ENCODE measurements around the gene NOC4L.
"Not testable (repeated sequence)": the region's sequence is repeated elsewhere in the genome, so short reads cannot be mapped to it uniquely, and the experiment has no call there.

Gene NOC4L

DNA sequence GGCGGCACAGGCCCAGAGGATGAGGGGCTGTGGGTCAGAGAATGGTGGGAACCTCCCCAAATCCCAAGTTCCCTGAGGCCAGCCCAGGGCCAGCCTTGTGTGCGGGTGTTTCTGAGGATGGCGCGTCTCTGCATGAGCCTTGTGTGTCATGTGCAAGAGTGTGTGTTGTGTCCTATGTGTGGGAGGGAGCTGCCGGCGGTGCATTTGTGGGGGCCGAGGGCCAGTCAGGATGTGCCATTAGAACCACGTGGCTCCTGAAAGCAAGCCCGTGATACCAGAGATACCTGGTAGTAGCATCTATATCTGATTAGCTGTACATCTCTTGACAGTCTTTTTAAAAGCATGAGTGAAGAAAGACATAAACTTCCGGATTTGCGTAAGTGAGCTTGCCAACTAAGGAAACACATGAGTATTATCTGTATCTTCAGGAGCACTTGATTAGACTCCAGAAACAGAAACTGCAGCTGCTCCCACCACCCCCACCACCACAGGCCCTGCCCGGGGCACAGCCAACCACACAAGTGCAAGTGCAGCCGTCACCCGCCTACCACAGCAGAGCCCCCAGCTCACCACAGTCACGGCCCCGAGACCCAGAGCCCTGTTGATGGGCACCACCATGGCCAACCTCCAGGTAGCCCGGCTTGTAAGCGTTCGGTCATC lies 19.4 kb upstream of the NOC4L start:
- no peak for DNase-seq

DNA sequence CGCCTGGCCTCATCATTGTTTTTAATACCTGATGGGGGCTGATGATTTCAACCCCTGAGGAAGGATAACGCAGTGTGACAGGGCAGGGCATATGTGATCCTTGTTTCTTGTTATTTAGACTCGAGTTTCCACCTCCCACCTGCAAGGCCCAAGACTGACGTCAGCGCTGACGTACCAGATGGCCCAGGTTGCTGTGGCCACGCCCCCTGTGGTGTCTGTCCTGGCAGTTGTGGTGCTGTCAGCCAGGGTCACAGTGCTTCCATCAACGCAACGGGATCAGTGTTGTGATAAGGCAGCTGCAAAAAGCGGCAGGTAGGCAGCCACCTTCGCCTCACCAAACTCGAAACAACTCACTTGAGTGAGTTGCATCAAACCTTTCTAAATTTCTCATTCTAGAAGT lies 18.5 kb upstream of the NOC4L start:
- no peak for DNase-seq

DNA sequence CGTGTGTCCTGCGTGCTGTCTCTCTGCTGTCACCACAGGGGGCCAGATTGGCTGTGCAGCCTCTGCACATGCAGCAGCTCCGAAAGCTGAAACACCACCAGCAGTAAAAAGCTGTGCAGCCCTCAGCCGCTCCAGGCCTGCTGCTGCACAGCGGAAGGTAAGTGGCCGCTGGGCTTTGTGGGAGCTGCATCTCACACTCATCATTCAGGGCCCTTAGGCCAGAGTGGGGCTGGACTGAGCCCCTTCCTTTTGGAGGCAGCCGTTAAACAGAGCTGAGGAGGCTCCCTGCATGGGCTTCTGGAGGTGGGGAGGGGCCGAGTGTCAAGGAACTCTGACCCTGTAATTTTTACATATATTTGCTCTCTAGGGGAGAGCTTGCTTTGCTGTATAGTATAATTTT lies 17.2 kb upstream of the NOC4L start:
- no peak for DNase-seq

DNA sequence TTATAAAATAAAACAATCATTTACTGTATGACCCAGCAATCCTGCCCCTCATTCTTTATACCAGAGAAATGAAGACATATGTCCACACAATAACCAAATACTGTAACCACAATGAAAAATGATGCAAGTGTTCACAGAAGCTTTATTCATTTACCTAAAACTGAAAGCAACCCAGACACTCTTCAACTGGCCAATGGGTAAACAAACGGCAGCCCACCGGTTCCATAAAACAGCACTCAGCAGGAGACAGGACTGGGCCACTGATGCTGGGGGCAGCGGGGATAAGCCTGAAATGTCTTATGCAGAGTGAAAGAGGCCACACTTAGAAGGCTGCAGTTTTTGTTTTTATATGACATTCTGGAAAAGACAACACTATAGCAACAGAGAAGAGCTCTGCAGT lies 15.2 kb upstream of the NOC4L start:
- no peak for DNase-seq

DNA sequence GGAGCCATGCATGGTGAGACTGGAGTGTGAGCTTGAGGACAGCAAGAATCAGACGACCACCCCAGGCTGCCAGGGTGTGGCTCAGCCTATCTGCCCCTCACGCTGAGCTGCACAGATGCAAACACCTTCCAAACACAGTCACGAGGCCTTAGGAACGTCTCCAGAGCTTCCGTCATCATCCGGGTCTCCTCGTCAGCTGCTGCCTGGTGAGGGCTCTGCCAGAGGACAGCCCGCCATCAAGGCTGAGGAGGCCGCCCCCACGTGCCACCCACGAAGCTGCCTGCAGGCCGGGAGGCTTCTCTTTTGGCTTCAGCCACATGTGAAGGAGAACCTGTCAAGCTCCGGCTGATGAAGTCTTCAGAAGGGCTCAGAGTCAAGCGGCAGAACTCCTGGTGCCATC lies 13.6 kb upstream of the NOC4L start:
- DNase-seq: no peak

DNA sequence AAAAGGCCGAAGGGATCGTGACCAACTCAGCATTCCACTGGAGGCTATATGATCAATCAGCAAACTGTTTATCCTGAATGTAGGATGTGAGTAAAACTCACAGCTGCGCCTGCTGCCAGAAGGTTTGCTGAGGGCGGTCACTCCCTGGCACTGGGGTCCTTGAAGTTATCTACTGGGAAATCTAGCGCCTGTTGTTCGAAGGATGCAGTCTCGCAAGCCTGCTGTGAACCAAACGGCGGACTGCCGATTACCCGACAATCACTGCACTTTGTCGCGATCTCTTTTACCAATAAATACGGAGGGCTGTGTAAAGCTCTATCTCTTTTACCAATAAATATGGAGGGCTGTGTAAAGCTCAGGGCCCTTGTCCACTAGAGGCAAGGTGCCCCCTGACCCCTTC lies 13.0 kb upstream of the NOC4L start:
- DNase-seq: no peak

DNA sequence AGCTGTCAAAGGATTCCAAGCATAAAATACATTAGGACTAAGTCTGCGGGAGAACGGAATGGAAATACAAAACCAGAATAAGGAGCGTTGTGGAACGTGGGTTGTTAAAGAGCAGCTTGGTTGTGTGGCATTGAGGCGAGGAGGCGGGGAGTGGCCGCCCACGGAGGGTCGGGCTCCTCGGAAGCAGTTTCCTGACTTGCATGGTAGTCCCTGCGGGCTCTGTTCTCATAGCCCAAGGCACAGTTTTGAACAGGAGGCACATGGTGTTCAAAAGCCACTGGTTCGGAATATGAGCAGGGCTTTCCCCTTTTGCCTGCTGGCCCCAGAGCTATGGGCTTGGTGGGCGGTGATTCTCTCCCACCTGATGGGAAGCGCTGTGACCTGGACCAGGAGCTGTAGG lies 12.3 kb upstream of the NOC4L start:
- DNase-seq: no peak

DNA sequence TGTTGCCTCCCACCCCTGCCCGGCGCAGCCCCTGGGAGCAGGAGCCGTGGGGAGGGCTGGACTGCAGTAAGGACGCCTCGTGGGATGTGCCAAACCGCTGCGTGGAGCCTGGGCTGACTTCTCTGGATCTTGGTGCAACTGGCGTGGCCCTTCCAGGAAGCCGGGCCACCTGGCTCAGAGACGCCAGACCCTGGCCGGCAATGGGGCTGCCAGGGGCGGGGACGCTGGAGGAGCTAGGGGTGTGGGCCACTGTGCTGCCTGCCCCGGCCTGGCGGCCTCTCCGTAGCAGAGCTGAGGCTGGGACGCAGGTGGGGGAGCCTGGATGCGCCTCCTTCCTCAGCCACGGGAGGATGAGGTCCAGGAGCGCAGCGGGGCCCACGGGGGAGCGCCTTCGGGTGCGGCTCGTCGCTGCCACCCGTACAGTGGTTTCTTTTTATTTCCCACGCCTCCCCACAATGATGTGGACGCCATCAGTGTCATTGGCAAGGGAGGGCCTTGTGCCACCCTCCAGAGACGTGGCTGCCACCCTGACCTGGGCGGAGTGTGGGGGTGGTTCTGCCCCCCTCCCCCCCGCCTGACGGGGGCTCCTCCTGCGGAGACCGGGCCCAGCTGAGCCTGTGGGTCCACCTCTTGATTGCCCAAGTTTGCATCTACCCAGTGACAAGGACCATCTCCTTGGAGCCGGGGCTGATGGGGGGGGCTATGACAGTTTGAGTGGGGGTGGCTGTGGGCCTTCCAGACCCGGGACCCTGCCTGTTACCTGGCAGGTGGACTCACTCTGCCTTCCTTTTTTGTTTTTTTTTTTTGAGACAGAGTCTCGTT lies 11.4 kb upstream of the NOC4L start:
- DNase-seq: no peak

DNA sequence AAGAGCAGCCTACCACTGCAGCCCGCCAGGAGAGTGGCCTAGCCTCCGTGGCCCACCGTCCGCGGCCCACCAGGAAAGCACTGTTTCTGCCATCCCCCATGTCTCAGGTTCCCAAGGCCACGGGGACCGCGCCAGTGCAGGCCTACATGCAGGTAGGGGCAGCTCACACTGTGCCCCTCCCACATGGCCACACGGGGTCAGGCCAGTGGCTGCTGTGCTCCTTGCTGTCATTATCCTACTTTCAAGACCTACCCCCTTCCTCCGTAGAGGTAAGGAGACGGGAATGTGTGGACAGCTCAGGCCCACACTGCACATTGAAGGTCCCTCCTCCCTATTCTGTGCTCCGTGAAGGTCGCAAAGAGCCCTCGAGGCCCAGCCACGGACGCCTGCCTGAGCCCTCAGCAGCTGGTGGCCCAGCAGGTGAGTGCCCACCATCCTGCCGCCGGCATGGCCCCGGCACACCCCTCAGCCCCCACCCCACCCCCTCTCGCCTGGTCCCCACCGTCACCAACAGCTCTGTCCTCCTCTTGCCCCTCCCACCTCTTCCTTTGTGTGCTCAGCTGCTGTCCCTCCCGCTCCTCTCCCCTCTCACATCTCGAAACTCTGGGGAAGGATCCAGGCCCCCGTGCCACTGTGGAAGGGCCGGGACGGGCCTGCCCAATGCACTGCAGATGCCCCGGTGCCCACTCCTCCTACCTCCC lies 10.2 kb upstream of the NOC4L start:
- DNase-seq: no peak

DNA sequence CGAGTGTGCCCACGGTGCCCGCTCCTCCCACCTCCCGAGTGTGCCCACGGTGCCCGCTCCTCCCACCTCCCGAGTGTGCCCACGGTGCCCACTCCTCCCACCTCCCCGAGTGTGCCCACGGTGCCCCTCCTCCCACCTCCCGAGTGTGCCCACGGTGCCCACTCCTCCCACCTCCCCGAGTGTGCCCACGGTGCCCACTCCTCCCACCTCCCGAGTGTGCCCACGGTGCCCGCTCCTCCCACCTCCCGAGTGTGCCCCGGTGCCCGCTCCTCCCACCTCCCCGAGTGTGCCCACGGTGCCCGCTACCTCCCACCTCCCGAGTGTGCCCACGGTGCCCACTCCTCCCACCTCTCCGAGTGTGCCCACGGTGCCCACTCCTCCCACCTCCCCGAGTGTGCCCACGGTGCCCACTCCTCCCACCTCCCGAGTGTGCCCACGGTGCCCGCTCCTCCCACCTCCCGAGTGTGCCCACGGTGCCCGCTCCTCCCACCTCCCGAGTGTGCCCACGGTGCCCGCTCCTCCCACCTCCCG lies 9.5 kb upstream of the NOC4L start:
- DNase-seq: not testable (repeated sequence)

DNA sequence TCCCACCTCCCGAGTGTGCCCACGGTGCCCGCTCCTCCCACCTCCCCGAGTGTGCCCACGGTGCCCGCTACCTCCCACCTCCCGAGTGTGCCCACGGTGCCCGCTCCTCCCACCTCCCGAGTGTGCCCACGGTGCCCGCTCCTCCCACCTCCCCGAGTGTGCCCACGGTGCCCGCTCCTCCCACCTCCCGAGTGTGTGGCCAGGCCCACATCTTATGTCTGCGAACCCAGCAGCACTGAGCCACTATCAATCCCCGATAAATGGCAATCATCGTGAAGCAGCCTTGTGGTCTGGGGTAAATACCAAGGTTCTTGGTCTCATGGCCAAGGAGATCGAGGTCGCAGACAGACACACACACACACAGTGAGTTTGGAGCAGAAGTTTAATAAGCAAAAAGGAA lies 8.0 kb upstream of the NOC4L start:
- DNase-seq: not testable (repeated sequence)

DNA sequence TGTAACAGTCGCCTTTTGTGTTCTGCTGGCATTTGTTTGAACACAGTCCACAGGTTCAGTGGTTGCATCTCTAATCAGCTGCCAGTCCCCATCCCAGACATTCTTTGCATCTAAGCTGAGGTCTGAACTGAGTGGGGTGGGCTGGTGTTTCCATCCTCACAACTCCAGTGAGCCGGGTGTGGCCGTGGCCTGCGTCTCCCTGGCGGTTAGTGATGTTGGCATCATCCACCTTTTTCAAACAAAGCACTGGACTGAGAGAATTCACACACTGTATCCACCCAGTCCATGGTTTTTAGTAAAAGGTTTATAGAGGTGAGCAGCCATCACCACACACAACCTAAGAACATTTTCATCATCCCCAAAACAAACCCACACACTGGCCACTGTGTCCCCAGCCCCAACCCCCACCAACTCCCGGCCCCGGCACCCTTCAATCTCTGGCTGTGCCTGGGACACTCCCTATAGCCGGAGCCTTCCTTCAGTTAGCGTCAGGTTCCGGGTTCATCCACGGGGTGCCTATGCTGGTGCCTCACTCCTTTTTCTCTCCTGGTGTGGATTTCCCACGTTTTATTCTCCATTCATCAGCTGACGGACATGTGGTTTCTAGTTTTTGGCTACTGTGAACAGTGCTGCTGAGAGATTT lies 6.7 kb upstream of the NOC4L start:
- DNase-seq: no peak

DNA sequence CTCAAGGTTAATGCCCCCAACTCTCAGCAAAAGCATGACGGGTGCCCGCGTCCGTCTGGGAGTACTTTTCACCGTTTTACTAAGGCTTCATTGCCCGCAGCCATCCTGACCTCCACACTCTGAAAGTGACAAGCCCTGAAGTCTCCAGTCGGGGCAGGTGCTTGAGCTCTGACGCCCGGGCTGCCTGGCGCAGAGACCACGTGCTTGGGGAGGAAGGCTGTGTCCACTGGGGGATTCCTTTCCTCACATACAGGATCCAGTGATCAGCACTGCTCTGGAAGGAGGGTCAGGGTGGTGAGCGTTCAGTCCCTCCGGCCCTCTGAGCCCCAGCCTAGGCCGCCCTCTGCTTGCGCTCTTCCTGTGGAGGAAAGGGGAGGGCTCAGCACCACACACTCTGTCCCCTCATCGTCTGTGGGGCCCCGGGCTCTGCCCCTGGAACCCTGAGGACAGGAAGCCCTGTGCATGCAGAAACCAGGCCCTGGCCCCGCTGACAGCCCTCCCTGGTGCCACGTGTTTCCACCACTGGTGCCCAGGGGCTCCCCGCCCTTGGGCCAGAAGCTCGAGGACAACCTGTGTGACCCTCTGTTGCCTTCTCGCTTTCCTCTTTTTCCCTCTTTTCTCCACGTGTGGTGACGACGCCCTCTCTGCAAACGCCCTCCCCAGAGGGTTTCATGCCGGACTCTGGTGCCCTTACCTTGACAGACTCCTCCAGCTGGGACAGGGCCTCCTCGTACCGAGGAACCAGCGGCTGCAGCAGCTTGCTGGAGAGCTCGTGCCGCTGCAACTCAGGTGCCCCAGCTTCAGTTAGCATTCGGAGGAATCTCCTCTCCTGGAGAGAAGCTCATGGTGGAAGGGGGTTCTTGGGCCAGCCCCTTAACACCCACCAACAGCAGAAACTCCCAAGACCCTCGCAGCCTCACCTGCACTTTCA lies 5.1 kb upstream of the NOC4L start:
- no peak for DNase-seq

DNA sequence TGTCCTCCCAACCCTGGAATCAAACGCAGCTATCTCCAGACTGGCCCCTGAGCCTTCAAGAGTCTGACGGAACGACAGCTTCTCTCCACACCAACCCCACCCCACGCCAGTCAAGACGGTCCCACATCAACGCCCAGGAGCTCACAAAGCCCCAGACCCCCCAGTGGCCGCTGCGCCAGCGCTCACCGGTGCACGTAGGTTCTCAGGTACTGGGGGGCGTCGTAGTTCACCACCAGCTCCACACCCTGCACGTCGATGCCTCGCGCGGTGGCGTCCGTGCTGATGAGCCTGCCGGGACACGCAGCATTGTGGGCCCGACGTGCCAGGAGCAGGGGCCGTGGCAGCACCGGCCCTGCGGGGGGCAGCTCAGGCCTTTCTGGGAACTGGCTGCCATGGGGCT lies 4.3 kb upstream of the NOC4L start:
- DNase-seq: no peak

DNA sequence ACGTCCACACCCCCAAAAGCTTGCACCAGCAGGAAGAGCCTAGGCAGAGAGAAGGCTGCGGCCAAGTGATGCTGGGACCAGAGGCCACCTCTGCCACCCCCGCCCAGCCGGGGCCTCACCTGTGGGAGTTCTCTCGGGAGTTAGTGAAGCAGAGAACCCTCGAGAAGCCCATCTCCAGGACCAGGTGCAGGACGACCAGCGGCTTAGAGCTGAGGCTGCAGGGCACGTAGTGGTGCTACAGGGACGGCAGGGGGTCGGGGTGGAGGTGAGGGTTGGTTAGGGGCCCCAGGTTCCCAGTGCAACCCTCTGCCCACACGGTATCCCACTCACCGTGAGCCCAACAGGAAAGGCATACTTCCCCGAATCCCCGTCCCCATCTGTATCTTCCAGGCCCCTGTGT lies 3.8 kb upstream of the NOC4L start:
- DNase-seq: no peak

DNA sequence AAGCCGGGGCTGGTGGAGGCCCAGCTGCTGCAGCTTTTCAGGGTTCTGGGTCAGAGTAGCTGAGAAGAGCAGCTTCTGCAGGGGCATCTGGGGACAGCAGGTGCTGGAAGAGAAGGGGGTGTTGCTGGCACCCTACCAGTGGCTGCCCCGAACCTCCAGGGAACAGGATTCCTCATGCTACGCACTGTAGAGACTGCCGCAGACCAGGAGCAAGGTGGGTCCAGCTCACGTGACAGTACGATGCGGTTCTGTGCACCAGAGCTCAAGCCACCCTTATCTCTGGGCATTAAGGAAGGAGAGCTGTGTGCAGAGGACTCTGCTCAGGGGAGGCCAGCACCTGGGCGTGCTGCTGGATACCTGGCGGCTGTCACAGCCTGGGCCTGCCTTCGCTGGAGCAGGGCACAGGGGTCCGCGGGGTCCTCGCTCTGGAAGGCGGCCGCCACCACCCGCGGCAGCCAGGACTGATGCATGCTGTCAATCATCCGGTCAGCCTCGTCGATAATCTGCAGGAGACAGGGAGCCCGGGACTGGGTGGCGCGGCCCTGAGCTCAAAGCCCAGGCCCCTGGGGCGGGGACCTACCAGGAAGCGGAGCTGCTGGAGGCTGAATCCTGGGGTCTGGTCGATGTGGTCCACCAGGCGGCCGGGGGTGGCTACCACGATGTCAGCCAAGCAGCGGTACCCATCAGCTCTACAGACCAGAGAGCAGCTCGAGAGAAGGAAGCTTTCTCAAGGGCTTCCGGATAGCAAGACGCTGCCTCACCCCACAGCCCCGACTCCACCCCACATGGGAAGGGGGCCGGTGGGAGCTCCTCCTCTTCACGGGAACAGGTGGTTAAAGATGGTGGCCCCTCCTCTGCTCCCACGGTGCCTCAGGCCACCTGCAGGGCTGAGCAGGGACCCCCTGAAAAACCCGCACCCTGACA lies 3.1 kb upstream of the NOC4L start:
- DNase-seq: no peak

DNA sequence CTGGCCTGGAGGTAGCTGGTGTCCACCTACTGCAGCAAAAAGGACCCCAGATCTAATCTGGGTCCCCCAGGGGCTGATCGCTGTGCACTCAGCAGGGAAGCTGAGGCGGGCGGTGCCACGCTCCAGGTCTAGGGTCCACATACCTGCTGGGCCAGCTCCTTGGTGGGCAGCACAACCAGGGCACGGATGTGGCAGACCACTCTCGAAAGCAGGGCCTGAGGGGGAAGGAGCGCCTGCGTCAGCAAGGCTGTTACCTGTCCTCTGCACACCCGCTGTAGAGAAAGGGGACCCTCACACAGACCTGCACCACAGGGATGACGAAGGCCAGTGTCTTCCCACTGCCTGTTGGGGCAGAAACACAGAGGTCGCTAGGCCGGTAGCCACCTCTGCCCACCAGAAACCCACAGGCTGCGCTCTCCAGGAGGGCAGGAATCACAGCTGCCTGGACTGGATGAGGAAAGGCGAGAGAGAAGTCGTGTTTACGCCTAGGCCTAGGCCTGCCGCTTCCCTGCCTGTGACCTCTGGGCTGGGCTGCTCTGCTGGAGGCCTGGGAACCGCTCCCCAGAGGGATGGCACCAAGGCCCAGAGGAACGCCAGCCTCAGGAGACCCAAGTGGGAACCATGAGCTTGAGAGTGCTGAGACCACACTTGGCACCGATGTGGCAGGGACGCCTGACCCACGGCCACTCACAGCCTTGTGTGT lies 2.1 kb upstream of the NOC4L start:
- no peak for DNase-seq

DNA sequence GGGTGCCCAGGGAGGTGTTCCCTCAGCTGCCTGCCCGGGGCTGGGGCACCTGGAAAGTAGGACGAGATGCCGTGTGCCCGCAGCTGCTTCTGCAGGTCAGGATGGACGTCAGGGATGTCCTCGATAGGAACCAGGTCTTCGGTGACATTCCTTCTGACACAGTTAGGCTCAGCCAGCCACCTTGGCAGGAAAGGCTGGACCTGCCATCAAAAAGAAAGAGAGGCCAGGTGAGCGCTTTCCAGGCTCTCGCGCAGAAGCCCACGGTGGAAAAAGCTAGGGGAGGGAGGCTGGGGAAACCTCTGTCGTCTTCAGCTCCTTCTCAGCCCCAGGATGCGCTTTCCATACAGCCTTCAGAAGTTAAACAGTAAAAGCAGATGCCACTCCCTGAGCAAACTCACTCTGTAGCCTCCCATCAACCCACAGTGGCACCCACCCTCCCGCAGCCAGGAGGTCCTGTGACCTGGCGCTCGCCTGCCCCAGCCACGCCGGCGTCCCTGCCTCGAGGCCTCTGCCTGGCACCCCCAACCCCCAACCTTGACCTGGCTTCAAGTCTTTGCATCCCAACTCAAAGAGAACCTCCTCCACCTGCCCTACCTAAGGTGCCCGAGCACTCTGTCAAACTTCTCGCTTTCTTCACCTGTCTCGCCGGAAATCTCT lies 1.4 kb upstream of the NOC4L start:
- no peak for DNase-seq

DNA sequence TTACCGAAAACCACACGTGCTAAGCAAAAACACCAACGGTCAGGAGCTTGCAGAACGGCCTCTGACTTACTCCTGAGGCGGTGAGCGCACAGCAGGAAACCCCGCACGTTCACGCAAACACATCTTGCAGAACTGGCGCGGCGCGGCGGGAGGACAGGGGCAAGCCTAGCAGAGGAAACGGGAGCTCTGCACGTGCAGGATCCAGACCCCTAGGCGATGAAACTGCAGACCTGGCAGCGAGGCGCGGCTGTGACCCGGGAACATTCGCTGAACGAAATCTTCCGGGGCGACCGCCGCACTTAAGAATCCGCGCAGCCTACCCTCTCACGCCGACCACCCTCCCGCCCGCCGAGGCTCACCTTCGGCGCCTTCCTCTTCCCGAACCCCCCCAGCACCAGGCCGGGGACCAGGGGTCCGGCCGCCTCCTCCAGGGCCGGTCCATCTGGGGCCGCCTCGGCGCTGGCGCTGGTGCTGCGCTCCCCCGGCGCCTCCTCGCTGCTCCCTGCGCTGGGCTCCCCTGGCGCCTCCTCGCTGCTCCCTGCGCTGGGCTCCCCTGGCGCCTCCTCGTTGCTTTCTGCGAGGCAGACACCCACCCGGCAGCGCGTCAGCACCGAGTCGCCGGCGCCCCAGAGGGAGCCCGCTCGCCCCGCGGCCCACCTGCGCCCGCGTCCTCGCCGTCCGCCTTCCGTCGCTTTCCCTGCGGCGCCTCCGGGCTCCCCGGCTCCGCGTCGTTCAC lies 753 bp upstream of the NOC4L start:
- DNase-seq: no peak
